Measurements from ENCODE around the gene TSHZ1.

TSHZ1 gene

GRCh38 chr18:75314606-75315005 lies 104.0 kb downstream of the TSHZ1 start:
- Histone ChIP-seq H3K27me3 (ENCODE audit: insufficient read depth, low read depth, severe bottlenecking) (no peaks in the 10 kb centered on the region), H3K4me3 (ENCODE audit: low read depth, low read length) (no peak overlapping the region), H3K27ac (no peak overlapping the region), H3K36me3 (no peaks in the 10 kb centered on the region), H3K9me3 (ENCODE audit: severe bottlenecking) (no peaks in the 10 kb centered on the region)
- no peak for TF ChIP-seq CTCF (IDR thresholded peaks at IDR 0.05; ENCODE audit: low read depth, low read length)
- DNase-seq, result no peak

- DNase-seq, result peak; percentile 47
- Histone ChIP-seq H3K27ac (no peak overlapping the region), H3K9me3 (ENCODE audit: severe bottlenecking) (no peaks in the 10 kb centered on the region), H3K4me3 (ENCODE audit: low read depth, low read length) (no peak overlapping the region), H3K36me3 (no peaks in the 10 kb centered on the region), H3K27me3 (ENCODE audit: insufficient read depth, low read depth, severe bottlenecking) (no peaks in the 10 kb centered on the region)
- TF ChIP-seq CTCF (IDR thresholded peaks at IDR 0.05; ENCODE audit: low read depth, low read length), result no peak
Observed at GRCh38 chr18:75316223-75316622, 105.6 kb downstream of the TSHZ1 start.

GRCh38 chr18:75316826-75317225 lies 106.2 kb downstream of the TSHZ1 start:
- Histone ChIP-seq H3K4me3 (ENCODE audit: low read depth, low read length) (no peak overlapping the region), H3K27me3 (ENCODE audit: insufficient read depth, low read depth, severe bottlenecking) (no peaks in the 10 kb centered on the region), H3K27ac (no peak overlapping the region), H3K9me3 (ENCODE audit: severe bottlenecking) (no peaks in the 10 kb centered on the region), H3K36me3 (no peaks in the 10 kb centered on the region)
- DNase-seq, result no peak
- TF ChIP-seq CTCF (IDR thresholded peaks at IDR 0.05; ENCODE audit: low read depth, low read length), result no peak

- no peak for TF ChIP-seq CTCF (IDR thresholded peaks at IDR 0.05; ENCODE audit: low read depth, low read length)
- H3K9me3 ChIP-seq (ENCODE audit: severe bottlenecking), result no peaks in the 10 kb centered on the region
- no peak overlapping the region for H3K27ac ChIP-seq
- no peaks in the 10 kb centered on the region for H3K36me3 ChIP-seq
- no peak for DNase-seq
- no peak overlapping the region for H3K4me3 ChIP-seq (ENCODE audit: low read depth, low read length)
- H3K27me3 ChIP-seq (ENCODE audit: insufficient read depth, low read depth, severe bottlenecking), result no peaks in the 10 kb centered on the region
Observed at GRCh38 chr18:75317300-75317699, 106.7 kb downstream of the TSHZ1 start.

- no peaks in the 10 kb centered on the region for H3K36me3 ChIP-seq
- TF ChIP-seq CTCF (IDR thresholded peaks at IDR 0.05; ENCODE audit: low read depth, low read length), result no peak
- H3K9me3 ChIP-seq (ENCODE audit: severe bottlenecking), result no peaks in the 10 kb centered on the region
- H3K27me3 ChIP-seq (ENCODE audit: insufficient read depth, low read depth, severe bottlenecking), result no peaks in the 10 kb centered on the region
- H3K27ac ChIP-seq, result no peak overlapping the region
- no peak for DNase-seq
- no peak overlapping the region for H3K4me3 ChIP-seq (ENCODE audit: low read depth, low read length)
Observed at GRCh38 chr18:75317703-75318102, 107.1 kb downstream of the TSHZ1 start.

- no peak for DNase-seq
- no peak for TF ChIP-seq CTCF (IDR thresholded peaks at IDR 0.05; ENCODE audit: low read depth, low read length)
- Histone ChIP-seq H3K27ac (no peak overlapping the region), H3K9me3 (ENCODE audit: severe bottlenecking) (no peaks in the 10 kb centered on the region), H3K4me3 (ENCODE audit: low read depth, low read length) (no peak overlapping the region), H3K27me3 (ENCODE audit: insufficient read depth, low read depth, severe bottlenecking) (no peaks in the 10 kb centered on the region), H3K36me3 (no peaks in the 10 kb centered on the region)
Observed at GRCh38 chr18:75319905-75320304, 109.3 kb downstream of the TSHZ1 start.

Measured in WERI-Rb-1 (cell line).